SKM-1 (cell line): Measurements from ENCODE around the gene IER5.
"Not testable (repeated sequence)": the region's sequence is repeated elsewhere in the genome, so short reads cannot be mapped to it uniquely, and the experiment has no call there.

Source experiments
- DNase-seq: peaks from one replicate; lab custom pipeline; 2025; ENCODE audit not compliant: unreplicated experiment; lab: John Stamatoyannopoulos, UW

The IER5 gene

DNA sequence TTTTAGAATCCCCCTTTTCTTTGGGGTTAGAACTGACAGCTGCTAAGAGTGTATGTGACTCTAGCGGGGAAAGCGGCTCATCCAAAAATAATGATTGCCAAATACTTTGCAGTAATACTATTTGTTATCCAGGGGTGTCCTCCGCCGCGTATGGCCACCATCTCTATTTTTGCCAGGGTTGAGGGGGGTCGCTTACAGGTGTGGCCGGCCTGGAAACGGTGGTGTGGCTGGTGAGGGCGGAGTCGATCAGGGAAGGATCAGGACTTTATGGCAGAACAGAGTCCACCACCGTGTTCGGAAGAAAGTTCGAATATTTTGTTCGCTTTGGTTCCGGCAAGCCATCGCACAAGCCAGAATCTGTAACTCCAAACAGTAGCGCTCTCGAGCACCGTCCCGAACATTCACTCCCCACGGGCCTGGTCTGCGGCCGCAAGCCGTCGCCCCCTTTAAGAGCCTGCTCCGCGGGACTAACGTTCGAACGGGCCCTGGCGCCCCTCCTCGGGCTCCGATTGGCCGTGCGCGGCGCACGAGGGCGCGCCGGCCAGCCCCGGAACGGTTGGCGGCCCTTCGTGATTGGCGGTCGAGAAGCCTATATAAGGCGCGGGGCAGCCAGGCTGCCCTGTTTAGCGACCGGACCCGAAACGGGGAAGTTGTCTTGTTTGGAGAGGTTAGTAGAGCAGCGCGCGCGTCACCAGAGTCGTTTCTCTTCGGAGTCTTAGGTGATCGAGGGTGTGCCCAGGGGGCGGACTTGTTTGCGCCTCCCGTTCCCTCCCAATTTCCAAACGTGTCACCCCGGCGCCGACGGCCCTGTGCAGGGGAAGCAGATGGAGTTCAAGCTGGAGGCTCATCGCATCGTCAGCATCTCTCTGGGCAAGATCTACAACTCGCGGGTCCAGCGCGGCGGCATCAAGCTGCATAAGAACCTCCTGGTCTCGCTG lies at the start of gene IER5:
IER5 (plus strand) TSS at position 622 of the 938 bp plus-strand sequence; CDS start at position 825, 203 bp downstream.
- peak; percentile 99 for DNase-seq

GRCh38 chr1:181040284-181040865 lies 48.1 kb upstream of the IER5 start:
- no peak for DNase-seq

- peak; percentile 99 for DNase-seq
These were observed 45.2 kb upstream of the IER5 start for GRCh38 chr1:181043025-181043888.

DNA sequence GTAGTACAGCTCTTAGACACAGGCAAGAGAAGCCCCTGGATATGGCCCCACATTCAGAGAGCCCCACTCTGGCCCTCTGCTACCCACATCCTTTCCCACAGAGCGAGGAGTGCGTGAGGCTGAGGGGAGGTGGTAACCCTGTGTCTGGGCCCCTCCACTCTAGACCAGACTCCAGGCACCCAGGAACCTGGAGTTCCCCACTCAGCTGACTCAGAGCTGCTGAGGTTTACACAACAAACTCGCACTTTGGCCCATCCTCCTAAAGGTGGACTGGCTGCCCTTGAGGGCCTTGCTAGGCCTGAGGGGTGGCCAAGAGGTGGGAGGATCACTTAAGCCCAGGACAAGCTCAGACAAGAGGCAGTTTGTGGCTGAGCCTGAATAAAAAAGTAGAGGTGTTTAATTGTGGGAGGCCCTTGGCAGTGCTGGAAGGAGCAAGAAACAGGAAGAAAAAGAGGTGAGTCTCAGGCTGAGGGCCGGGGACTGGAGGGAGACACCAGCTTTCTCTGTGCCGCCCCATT lies 44.0 kb upstream of the IER5 start:
- DNase-seq: peak; percentile 65

DNA sequence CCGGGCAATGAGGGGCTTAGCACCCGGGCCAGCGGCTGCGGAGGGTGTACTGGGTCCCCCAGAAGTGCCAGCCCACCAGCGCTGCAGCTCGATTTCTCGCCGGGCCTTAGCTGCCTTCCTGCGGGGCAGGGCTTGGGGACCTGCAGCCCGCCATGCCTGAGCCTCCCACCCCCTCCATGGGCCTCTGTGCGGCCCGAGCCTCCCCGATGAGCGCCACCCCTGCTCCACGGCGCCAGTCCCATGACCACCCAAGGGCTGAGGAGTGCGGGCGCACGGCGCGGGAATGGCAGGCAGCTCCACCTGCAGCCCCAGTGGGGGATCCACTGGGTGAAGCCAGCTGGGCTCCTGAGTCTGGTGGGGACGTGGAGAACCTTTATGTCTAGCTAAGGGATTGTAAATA lies 42.6 kb upstream of the IER5 start:
- not testable (repeated sequence) for DNase-seq

DNA sequence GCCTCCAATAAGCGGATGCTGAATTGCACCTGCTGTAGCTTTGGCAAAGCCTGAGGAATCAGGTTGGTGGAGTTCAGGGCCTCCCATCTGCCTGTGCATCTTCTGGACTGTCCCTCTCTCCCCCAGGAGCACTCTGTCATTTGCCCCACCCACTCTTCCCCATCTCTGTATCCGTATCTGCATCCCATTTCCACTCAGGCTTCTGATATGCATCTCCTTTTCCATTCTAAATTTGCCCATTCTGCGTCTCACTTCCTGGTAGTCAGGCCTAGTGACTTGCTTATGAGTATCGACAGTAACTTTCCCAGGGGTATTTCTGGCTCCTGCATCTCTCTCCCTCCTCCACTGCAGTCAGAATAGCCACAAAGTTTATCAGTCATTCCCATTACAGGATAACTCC lies 39.1 kb upstream of the IER5 start:
- no peak for DNase-seq

DNA sequence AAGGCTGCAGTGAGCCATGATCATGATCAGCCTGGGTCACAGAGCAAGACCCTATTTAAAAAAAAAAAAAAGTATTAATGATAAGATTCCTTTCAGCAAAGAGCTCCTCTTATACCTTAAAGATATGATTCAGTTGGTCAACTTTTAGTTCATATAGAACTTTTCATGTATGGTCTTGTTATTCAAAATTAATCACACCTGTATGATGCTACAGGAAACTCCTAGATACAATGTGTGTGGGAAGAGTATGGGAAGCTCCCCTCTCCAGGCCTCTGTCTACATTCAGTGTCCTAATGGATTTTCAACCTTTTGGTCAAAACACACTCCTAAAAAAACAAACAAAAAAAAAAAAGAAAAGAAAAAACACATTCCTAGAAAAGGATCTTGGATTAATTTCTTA lies 37.6 kb upstream of the IER5 start:
- DNase-seq: no peak

DNA sequence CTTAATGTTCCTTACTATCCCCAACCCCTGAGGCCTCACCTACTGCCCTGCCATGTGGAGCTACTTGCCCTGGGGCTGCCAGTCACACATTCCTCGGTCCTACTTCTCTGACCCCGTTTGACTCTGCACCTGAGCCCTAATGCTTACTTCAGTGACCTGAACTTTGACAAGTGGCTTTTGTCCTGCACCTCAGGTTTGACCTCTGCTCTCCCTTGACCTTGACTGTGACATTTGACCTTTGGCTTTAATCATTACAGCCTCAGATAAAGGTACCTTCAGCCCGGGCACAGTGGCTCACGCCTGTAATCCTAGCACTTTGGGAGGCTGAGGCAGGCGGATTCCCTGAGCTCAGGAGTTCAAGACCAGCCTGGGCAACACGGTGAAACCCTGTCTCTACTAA lies 31.9 kb upstream of the IER5 start:
- DNase-seq: no peak

- DNase-seq: no peak
These were observed 31.4 kb upstream of the IER5 start for GRCh38 chr1:181057079-181057478.

DNA sequence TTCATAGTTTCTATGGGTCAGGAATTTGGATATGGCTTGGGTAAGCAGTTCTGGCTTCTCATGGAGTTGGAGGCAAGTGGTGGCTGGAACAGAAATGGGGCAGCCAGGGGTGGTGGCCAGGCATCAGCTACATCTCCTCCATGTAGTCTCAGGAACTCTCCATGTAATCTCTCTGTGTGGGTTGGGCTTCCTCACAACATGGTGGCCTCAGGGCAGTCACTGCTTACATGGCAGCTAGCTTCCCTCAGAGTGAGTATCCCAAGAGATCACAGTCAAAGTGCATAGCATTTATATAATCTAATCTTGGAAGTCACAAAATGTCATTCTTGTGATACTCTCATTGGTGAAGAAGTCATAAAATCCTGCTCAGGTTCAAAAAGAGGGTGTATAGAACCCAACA lies 29.1 kb upstream of the IER5 start:
- DNase-seq: no peak

DNA sequence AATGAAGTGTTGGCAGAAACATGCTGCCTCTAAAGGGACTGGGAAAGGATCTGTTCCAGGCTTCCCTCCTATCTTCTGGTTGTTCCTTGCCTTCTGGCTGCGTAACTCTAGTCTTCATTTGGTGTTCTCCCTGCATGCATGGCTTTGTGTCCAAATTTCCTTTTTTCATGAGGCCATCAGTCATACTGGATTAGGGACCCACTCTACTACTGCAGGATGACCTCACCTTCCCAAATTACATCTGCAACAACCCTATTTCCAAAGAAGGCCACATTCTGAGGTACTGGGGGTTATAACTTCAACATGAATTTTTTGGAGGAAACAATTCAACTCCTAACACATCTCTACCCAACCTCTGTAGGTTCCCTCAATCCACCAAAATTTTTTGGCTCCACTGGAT lies 28.4 kb upstream of the IER5 start:
- no peak for DNase-seq

GRCh38 chr1:181060947-181061346 lies 27.6 kb upstream of the IER5 start:
- not testable (repeated sequence) for DNase-seq

DNA sequence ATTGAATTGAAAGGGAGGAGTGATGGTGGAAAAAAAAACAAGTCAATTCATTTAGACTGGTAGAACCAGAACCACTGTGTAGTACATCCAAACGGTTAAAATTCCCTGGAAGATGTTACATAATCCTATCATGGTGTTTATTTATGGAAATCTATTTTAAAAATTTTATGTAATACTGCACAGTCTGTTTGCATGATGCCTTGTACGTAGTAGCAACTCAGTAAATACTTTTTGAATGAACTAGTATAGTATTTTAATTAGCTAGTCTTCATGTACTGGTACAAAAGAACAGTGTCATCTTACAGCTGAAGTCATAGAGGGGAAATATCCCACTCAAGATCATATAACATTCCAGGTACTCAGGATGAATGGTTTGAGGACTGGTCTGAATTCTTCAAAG lies 27.0 kb upstream of the IER5 start:
- DNase-seq: no peak

DNA sequence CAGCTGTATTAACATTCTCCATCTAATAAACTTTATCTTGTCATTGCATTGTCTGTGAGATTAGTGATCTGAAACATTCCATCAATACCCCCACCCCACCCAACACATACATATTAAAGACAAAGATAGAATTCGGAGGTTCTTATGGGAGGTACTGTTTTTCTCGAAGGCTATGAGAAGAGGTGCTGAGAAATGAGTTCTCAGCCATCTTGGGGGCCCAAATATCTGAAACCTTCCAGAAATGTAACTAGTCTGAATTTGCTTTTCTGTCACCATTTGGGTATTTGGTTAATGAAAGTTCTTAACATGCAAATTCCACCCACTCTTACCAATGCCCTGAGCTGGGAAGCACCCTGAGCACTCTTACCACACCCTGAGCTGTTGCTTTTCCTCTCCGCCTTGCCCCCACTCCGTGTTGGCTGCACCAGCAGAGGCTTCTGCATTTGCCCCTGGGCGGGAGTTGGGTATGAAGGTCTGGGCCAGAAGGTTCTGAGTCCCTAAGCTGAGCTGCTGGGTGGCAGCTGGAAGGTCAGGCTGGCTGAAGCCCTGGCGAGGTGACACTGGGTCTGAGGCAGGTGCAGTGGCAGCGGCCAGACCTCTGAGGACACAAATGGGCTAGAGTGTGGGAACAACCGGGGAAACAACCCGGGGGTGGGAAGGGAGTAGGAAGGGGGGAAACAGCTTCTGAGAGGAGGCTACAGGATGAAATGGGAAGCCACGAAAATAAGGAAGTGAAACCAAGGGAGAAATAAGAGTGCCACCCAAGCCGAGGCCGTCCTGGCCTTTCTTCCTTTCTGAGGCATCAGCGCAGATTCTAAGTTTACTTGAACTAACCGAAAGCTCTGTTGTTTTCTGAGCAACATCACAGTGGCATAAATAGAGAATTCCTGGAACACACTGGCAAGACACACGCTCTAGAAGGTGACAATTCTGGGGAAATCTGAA lies 26.3 kb upstream of the IER5 start:
- peak; percentile 85 for DNase-seq

DNA sequence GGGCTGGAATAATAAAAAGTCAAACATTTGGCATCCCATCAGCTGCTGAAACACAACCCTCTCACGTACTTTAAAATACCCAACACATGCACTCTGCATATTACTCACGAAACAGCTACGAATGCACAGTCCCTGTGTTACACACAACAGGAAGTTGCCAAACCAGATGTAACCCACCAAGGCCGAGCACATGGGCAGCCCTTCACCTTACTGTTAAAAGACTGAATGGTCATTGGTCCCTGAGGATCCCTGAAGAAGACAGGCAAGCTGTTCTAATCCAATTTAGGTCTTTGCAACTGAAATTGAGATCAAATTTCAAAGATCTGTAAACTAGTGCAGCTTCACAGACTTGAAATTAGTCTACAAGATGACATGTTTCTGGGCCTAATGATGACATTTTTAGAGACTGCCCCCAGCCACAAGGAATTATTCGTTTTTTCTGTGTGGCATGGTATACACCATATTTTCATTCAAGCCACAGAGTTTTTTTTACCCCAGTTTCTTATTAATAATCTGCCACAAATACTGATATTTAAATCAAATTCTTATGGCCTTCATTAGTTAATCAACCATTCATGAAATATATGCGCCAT lies 25.6 kb upstream of the IER5 start:
- peak; percentile 70 for DNase-seq

GRCh38 chr1:181064011-181064623 lies 24.4 kb upstream of the IER5 start:
- DNase-seq: no peak

GRCh38 chr1:181064702-181065101 lies 23.8 kb upstream of the IER5 start:
- DNase-seq: no peak

DNA sequence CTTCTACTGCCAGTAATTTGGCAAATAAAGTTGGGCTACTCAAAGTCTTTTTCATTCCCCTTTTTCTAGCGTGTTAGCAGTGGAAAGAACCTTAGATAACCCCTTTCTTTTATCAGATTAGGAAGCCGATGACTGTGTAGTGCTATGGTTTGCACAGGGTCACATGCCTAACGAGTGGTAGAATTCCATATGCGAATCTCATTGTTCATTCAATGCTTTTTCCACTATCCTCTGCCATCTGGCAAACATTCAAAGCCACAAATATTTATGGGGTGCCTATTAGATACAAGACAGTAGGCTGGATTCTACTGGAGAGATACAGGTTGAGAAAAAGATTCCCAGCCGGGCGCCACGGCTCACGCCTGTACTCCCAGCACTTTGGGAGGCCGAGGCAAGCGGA lies 14.9 kb upstream of the IER5 start:
- no peak for DNase-seq

- no peak for DNase-seq
These were observed 12.6 kb upstream of the IER5 start for GRCh38 chr1:181075766-181076350.
